HUES48 (cell line): ENCODE results near the gene DPH5.

ENCODE experiments used
- H3K27ac ChIP-seq: one replicate; pipeline ENCODE4 v1.7.0; 2013; ENCODE audit warnings: low read depth, low read length, inconsistent platforms
- H3K27me3 ChIP-seq: 2 replicates; pipeline ENCODE4 v1.6.1; 2013; ENCODE audit warnings: mild to moderate bottlenecking, low read length; ENCODE audit not compliant: control insufficient read depth, insufficient read depth
- H3K36me3 ChIP-seq: 2 replicates; pipeline ENCODE4 v1.6.1; 2013; ENCODE audit warnings: low read length; ENCODE audit not compliant: control insufficient read depth, insufficient read depth
- H3K4me1 ChIP-seq: 2 replicates; pipeline ENCODE4 v1.6.1; 2013; ENCODE audit warnings: mild to moderate bottlenecking, low read length; ENCODE audit not compliant: control insufficient read depth, insufficient read depth
- H3K4me3 ChIP-seq: 2 replicates; pipeline ENCODE4 v1.5.1; 2013; ENCODE audit warnings: mild to moderate bottlenecking, low read depth, low read length
- H3K9ac ChIP-seq: 2 replicates; pipeline ENCODE4 v1.6.1; 2013; ENCODE audit warnings: mild to moderate bottlenecking, low read depth, low read length, moderate library complexity
- H3K9me3 ChIP-seq: 2 replicates; pipeline ENCODE4 v1.6.1; 2013; ENCODE audit warnings: low read length; ENCODE audit not compliant: control insufficient read depth, insufficient read depth

Gene DPH5

DNA sequence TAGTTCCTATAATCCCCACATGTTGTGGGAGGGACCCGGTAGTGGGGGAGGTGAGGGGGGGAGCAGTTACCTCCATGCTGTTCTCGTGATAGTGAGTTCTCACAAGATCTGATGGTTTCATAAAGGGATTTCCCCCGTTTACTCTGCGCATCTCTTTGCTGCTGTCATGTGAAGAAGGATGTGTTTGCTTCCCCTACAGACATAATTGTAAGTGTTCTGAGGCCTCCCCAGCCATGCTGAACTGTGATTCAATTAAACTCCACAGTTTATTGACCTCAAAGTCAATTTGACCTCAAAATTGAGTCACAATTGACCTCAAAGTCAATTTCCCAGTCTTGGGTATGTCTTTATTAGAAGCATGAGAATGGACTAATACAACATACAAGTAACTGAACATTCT is 19.7 kb downstream of the DPH5 start:
- no peaks in the 10 kb centered on the region for H3K27me3 ChIP-seq
- H3K4me1 ChIP-seq = peaks cover 6% of the 10 kb centered on the region
- H3K36me3 ChIP-seq = peaks cover 31% of the 10 kb centered on the region
- no peak overlapping the region for H3K9ac ChIP-seq
- no peaks in the 10 kb centered on the region for H3K9me3 ChIP-seq
- H3K4me3 ChIP-seq = no peak overlapping the region
- H3K27ac ChIP-seq = no peak overlapping the region

DNA sequence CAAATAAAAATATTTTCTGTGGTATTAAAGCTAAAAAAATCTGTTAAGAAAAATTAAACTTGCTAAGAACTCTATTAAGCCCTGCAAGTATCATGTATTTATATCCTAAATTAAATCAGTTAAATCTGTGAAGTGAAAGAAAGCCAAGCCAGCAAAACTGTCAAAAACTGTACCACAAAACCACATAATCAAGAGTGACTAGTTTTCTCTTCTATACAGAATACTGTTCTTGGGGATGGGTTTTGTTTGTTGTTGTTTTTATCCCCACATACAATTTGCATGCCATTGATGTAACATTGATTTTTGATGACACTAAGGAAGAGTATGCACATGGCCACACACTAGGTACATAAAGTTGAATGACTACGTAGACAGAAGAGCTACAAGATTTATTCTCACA is 20.4 kb downstream of the DPH5 start:
- Histone ChIP-seq H3K9ac (no peak overlapping the region), H3K4me1 (peaks cover 6% of the 10 kb centered on the region), H3K4me3 (no peak overlapping the region), H3K27me3 (no peaks in the 10 kb centered on the region), H3K27ac (no peak overlapping the region), H3K9me3 (no peaks in the 10 kb centered on the region), H3K36me3 (peaks cover 34% of the 10 kb centered on the region)

DNA sequence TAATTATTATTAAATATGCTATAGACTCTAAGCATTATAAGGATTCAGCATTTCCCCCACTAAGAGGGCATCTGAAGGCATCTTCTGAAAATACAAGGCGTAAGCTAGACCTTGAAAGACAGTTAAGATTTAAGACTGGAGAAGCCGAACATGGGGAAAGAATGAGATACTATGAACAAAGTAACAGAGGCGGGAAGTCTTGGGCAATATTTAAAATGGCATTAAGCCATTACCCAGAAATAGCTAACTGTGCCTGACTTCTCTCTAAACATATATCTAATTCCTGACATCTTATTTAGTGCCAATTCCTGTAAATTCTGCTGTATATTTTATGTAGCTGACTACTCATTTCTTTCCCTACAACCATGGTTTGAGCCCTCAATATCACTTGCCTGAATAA is 20.9 kb downstream of the DPH5 start:
- H3K27ac ChIP-seq = no peak overlapping the region

GRCh38 chr1:101004061-101004460 is 21.5 kb downstream of the DPH5 start:
- H3K4me3 ChIP-seq = no peak overlapping the region
- H3K9me3 ChIP-seq = no peaks in the 10 kb centered on the region
- H3K27me3 ChIP-seq = no peaks in the 10 kb centered on the region
- peaks cover 33% of the 10 kb centered on the region for H3K36me3 ChIP-seq
- H3K9ac ChIP-seq = no peak overlapping the region
- no peak overlapping the region for H3K27ac ChIP-seq
- H3K4me1 ChIP-seq = peaks cover 6% of the 10 kb centered on the region

More for the DNA sequence above, 20.9 kb downstream of the DPH5 start:
- Histone ChIP-seq H3K9me3 (no peaks in the 10 kb centered on the region), H3K27me3 (no peaks in the 10 kb centered on the region), H3K4me3 (no peak overlapping the region), H3K4me1 (peaks cover 6% of the 10 kb centered on the region), H3K36me3 (peaks cover 32% of the 10 kb centered on the region), H3K9ac (no peak overlapping the region)

GRCh38 chr1:101003012-101003650 is 22.5 kb downstream of the DPH5 start:
- Histone ChIP-seq H3K27ac (no peak overlapping the region), H3K9me3 (no peaks in the 10 kb centered on the region), H3K4me3 (no peak overlapping the region), H3K36me3 (peaks cover 33% of the 10 kb centered on the region), H3K9ac (no peak overlapping the region), H3K27me3 (no peaks in the 10 kb centered on the region), H3K4me1 (peaks cover 6% of the 10 kb centered on the region)

GRCh38 chr1:101002551-101002950 is 23.0 kb downstream of the DPH5 start:
- Histone ChIP-seq H3K27ac (no peak overlapping the region), H3K9me3 (no peaks in the 10 kb centered on the region), H3K27me3 (no peaks in the 10 kb centered on the region), H3K4me3 (no peak overlapping the region), H3K36me3 (peaks cover 38% of the 10 kb centered on the region), H3K9ac (no peak overlapping the region), H3K4me1 (peaks cover 6% of the 10 kb centered on the region)

DNA sequence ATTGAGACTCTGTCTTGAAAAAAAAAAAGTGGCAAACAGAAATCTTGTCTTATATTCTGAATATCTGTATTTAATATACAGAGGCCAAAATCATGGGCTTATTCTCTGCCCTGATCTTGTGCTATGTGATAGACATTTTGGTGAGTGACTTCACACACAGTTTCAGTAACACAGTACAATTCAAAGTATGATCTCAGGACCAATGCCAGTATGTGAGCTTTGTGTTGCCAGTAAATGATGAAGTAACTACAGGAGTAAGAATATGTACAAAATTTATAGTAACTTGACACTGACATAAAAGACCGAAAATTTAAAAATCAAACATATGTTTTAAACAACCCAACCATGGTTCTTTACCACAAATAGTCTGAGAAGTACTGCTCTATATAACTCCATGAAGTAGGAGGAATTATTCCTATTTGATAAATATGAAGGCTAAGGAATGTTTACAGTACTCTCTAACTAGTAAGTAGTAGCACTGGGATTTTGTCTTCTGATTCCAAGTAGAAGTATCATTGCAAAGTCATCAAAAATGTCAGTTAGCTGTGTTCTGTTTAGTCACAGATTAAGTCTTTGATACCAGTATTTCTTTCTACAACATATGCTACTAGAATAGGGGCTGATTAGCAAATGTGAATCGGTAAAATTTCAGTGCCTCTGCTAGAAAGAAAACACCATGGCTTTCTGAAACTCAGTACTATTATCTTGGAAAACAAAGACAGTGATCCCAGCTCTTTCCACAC is 25.3 kb downstream of the DPH5 start:
- H3K4me1 ChIP-seq = peaks cover 6% of the 10 kb centered on the region
- H3K4me3 ChIP-seq = no peak overlapping the region
- H3K27ac ChIP-seq = no peak overlapping the region
- H3K9ac ChIP-seq = no peak overlapping the region
- no peaks in the 10 kb centered on the region for H3K9me3 ChIP-seq
- no peaks in the 10 kb centered on the region for H3K27me3 ChIP-seq
- peaks cover 53% of the 10 kb centered on the region for H3K36me3 ChIP-seq

DNA sequence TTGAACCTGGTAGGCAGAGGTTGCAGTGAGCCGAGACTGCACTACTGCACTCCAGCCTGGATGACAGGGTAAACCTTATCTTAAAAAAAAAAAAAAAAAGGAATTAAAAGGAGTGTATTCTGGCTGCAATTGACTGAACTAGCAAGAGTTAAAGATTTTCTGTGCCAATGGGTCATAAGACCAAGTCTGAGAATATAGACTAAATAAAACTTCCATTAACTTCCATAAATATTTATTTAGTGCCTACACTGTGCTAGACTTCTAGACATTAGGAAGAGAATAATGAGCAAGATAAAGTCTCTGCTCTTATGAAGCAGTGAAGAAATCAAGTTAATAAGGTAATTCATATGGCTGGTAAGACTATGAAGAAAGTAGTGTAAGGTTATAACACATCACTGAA is 27.2 kb downstream of the DPH5 start:
- Histone ChIP-seq H3K9me3 (no peaks in the 10 kb centered on the region), H3K27me3 (no peaks in the 10 kb centered on the region), H3K36me3 (peaks cover 64% of the 10 kb centered on the region), H3K4me3 (no peak overlapping the region), H3K9ac (no peak overlapping the region), H3K27ac (no peak overlapping the region), H3K4me1 (0 out of 2 replicates have a peak, but pooled peaks cover 2% of the 10 kb centered on the region)

- Histone ChIP-seq H3K4me3 (no peak overlapping the region), H3K9ac (no peak overlapping the region), H3K27ac (no peak overlapping the region), H3K9me3 (no peaks in the 10 kb centered on the region), H3K27me3 (no peaks in the 10 kb centered on the region), H3K4me1 (no peaks in the 10 kb centered on the region), H3K36me3 (peaks cover 72% of the 10 kb centered on the region)
Measured at GRCh38 chr1:100995198-100995988, 30.2 kb downstream of the DPH5 start.

- no peaks in the 10 kb centered on the region for H3K4me1 ChIP-seq
- H3K27ac ChIP-seq = no peak overlapping the region
- peaks cover 51% of the 10 kb centered on the region for H3K36me3 ChIP-seq
- no peaks in the 10 kb centered on the region for H3K27me3 ChIP-seq
- no peak overlapping the region for H3K4me3 ChIP-seq
- no peak overlapping the region for H3K9ac ChIP-seq
- no peaks in the 10 kb centered on the region for H3K9me3 ChIP-seq
Measured at GRCh38 chr1:100989306-100990077, 36.1 kb downstream of the DPH5 start.
